ENCODE data around the gene IL2RA. TPM values are rescaled to one million over a fixed set of nuclear protein-coding genes. Genes with fewer than 3 reads are reported as not detected.
"Not testable (repeated sequence)": the region's sequence is repeated elsewhere in the genome, so short reads cannot be mapped to it uniquely, and the experiment has no call there.

Gene IL2RA
- total RNA-seq, 4 donors from 2014 or later = 0.70 to 16.5 (median 1.9) TPM

GRCh38 chr10:6006546-6006945 lies 55.6 kb downstream of the IL2RA start:
- no peaks in the 10 kb centered on the region for H3K9me3 ChIP-seq
- TF ChIP-seq POLR2A (IDR thresholded peaks at IDR 0.05) = no peak
- no peak for TF ChIP-seq CTCF (IDR thresholded peaks at IDR 0.05)
- no peaks in the 10 kb centered on the region for H3K27me3 ChIP-seq
- no peak for DNase-seq
- H3K4me1 ChIP-seq = no peaks in the 10 kb centered on the region
- no peak overlapping the region for H3K4me3 ChIP-seq
- no peak overlapping the region for H3K27ac ChIP-seq
- no peaks in the 10 kb centered on the region for H3K36me3 ChIP-seq

GRCh38 chr10:6005856-6006395 lies 56.2 kb downstream of the IL2RA start:
- no peaks in the 10 kb centered on the region for H3K36me3 ChIP-seq
- no peak for DNase-seq
- no peaks in the 10 kb centered on the region for H3K4me1 ChIP-seq
- H3K4me3 ChIP-seq = no peak overlapping the region
- no peaks in the 10 kb centered on the region for H3K27me3 ChIP-seq
- H3K27ac ChIP-seq = no peak overlapping the region
- no peaks in the 10 kb centered on the region for H3K9me3 ChIP-seq
- TF ChIP-seq CTCF (IDR thresholded peaks at IDR 0.05) (no peak), POLR2A (IDR thresholded peaks at IDR 0.05) (no peak)

GRCh38 chr10:6005161-6005804 lies 56.9 kb downstream of the IL2RA start:
- H3K4me1 ChIP-seq, DNase-seq, H3K27ac ChIP-seq, H3K4me3 ChIP-seq, H3K36me3 ChIP-seq, H3K27me3 ChIP-seq, H3K9me3 ChIP-seq: not testable (repeated sequence)

GRCh38 chr10:6002809-6003510 lies 59.2 kb downstream of the IL2RA start:
- no peak for DNase-seq
- Histone ChIP-seq H3K36me3 (no peaks in the 10 kb centered on the region), H3K4me1 (no peaks in the 10 kb centered on the region), H3K27me3 (no peaks in the 10 kb centered on the region), H3K4me3 (no peak overlapping the region), H3K9me3 (no peaks in the 10 kb centered on the region), H3K27ac (no peak overlapping the region)
- no peak for TF ChIP-seq CTCF (IDR thresholded peaks at IDR 0.05)

- Histone ChIP-seq H3K9me3 (no peaks in the 10 kb centered on the region), H3K4me3 (no peak overlapping the region), H3K4me1 (no peaks in the 10 kb centered on the region)
These were observed 62.6 kb downstream of the IL2RA start for GRCh38 chr10:5999440-6000165.

More at GRCh38 chr10:5999440-6000165, 62.6 kb downstream of the IL2RA start:
- no peak for DNase-seq
- no peak overlapping the region for H3K27ac ChIP-seq
- no peaks in the 10 kb centered on the region for H3K27me3 ChIP-seq
- TF ChIP-seq POLR2A (IDR thresholded peaks at IDR 0.05) = no peak
- TF ChIP-seq CTCF (IDR thresholded peaks at IDR 0.05) = no peak
- no peaks in the 10 kb centered on the region for H3K36me3 ChIP-seq

Data from Peyer's patch (tissue), 4 donors.